Measurements from ENCODE around the gene FXYD5. TPM values are rescaled to one million over a fixed set of nuclear protein-coding genes. Genes with fewer than 3 reads are reported as not detected.

The FXYD5 gene
- total and polyA plus RNA-seq, 2 donors (not counting 1 experiment from before 2014, with no cell fraction given), result 19.8 to 100 TPM

GRCh38 chr19:35164418-35164817 lies 9.9 kb downstream of the FXYD5 start:
- DNase-seq (ENCODE audit: low read depth in 2 of 2), result peak in 1 of 2 donors; percentile 21
- no peaks in the 10 kb centered on the region for H3K27me3 ChIP-seq (ENCODE audit: control insufficient read depth, insufficient read depth, low read length)
- H3K9me3 ChIP-seq (ENCODE audit: control insufficient read depth, insufficient read depth, low read depth, low read length), result no peaks in the 10 kb centered on the region
- no peak overlapping the region for H3K4me2 ChIP-seq (ENCODE audit: extremely low read depth, insufficient read depth, low read length)
- TF ChIP-seq EZH2 (IDR thresholded peaks at IDR 0.05; ENCODE audit: low read length, missing control alignments), result no peak
- H3K36me3 ChIP-seq (ENCODE audit: control insufficient read depth, insufficient read depth, low read length), result peaks cover 29% of the 10 kb centered on the region
- no peak overlapping the region for H3K4me3 ChIP-seq (replicated peaks in 1 of 4; ENCODE audit: control extremely low read depth in 1 of 4, insufficient read depth in 1 of 4, low read depth in 3 of 4, low read length in 4 of 4)
- H3K79me2 ChIP-seq (ENCODE audit: control insufficient read depth, insufficient read depth, low read length), result no peaks in the 10 kb centered on the region
- no peak overlapping the region for H3K27ac ChIP-seq (ENCODE audit: insufficient read depth, low read length)
- no peak overlapping the region for H3K9ac ChIP-seq (ENCODE audit: insufficient read depth, low read length)
- H3K4me1 ChIP-seq (ENCODE audit: control insufficient read depth, extremely low read depth, insufficient read depth, low read length), result no peaks in the 10 kb centered on the region
- no peaks in the 10 kb centered on the region for H4K20me1 ChIP-seq (ENCODE audit: control insufficient read depth, extremely low read depth, insufficient read depth, low read length)
- no peak overlapping the region for H2AFZ ChIP-seq (ENCODE audit: low read length)

GRCh38 chr19:35165200-35166058 lies 10.9 kb downstream of the FXYD5 start:
- H3K4me3 ChIP-seq (replicated peaks in 1 of 4; ENCODE audit: control extremely low read depth in 1 of 4, insufficient read depth in 1 of 4, low read depth in 3 of 4, low read length in 4 of 4), result no peak overlapping the region
- H4K20me1 ChIP-seq (ENCODE audit: control insufficient read depth, extremely low read depth, insufficient read depth, low read length), result no peaks in the 10 kb centered on the region
- peaks cover 29% of the 10 kb centered on the region for H3K36me3 ChIP-seq (ENCODE audit: control insufficient read depth, insufficient read depth, low read length)
- DNase-seq (ENCODE audit: low read depth in 2 of 2), result no peak
- no peaks in the 10 kb centered on the region for H3K4me1 ChIP-seq (ENCODE audit: control insufficient read depth, extremely low read depth, insufficient read depth, low read length)
- no peaks in the 10 kb centered on the region for H3K79me2 ChIP-seq (ENCODE audit: control insufficient read depth, insufficient read depth, low read length)
- TF ChIP-seq EZH2 (IDR thresholded peaks at IDR 0.05; ENCODE audit: low read length, missing control alignments), result no peak
- no peak for TF ChIP-seq CTCF (conservative IDR thresholded peaks at IDR 0.05 in 1 of 2, IDR thresholded peaks at IDR 0.05 in 1 of 2; ENCODE audit: low read depth in 1 of 2, low read length in 2 of 2)
- no peaks in the 10 kb centered on the region for H3K9me3 ChIP-seq (ENCODE audit: control insufficient read depth, insufficient read depth, low read depth, low read length)
- no peaks in the 10 kb centered on the region for H3K27me3 ChIP-seq (ENCODE audit: control insufficient read depth, insufficient read depth, low read length)
- H3K4me2 ChIP-seq (ENCODE audit: extremely low read depth, insufficient read depth, low read length), result no peak overlapping the region
- no peak overlapping the region for H3K27ac ChIP-seq (ENCODE audit: insufficient read depth, low read length)
- no peak overlapping the region for H2AFZ ChIP-seq (ENCODE audit: low read length)
- no peak overlapping the region for H3K9ac ChIP-seq (ENCODE audit: insufficient read depth, low read length)

GRCh38 chr19:35166100-35167063 lies 11.8 kb downstream of the FXYD5 start:
- no peak for TF ChIP-seq CTCF (conservative IDR thresholded peaks at IDR 0.05 in 1 of 2, IDR thresholded peaks at IDR 0.05 in 1 of 2; ENCODE audit: low read depth in 1 of 2, low read length in 2 of 2)
- TF ChIP-seq EZH2 (IDR thresholded peaks at IDR 0.05; ENCODE audit: low read length, missing control alignments), result no peak
- peaks cover 26% of the 10 kb centered on the region for H3K36me3 ChIP-seq (ENCODE audit: control insufficient read depth, insufficient read depth, low read length)
- H3K9me3 ChIP-seq (ENCODE audit: control insufficient read depth, insufficient read depth, low read depth, low read length), result no peaks in the 10 kb centered on the region

More at GRCh38 chr19:35166100-35167063, 11.8 kb downstream of the FXYD5 start:
- no peaks in the 10 kb centered on the region for H4K20me1 ChIP-seq (ENCODE audit: control insufficient read depth, extremely low read depth, insufficient read depth, low read length)
- no peak overlapping the region for H3K9ac ChIP-seq (ENCODE audit: insufficient read depth, low read length)
- no peak for DNase-seq (ENCODE audit: low read depth in 2 of 2)
- no peak overlapping the region for H3K27ac ChIP-seq (ENCODE audit: insufficient read depth, low read length)
- no peak overlapping the region for H3K4me3 ChIP-seq (replicated peaks in 1 of 4; ENCODE audit: control extremely low read depth in 1 of 4, insufficient read depth in 1 of 4, low read depth in 3 of 4, low read length in 4 of 4)
- H3K27me3 ChIP-seq (ENCODE audit: control insufficient read depth, insufficient read depth, low read length), result no peaks in the 10 kb centered on the region
- no peak overlapping the region for H3K4me2 ChIP-seq (ENCODE audit: extremely low read depth, insufficient read depth, low read length)
- no peaks in the 10 kb centered on the region for H3K4me1 ChIP-seq (ENCODE audit: control insufficient read depth, extremely low read depth, insufficient read depth, low read length)
- H3K79me2 ChIP-seq (ENCODE audit: control insufficient read depth, insufficient read depth, low read length), result no peaks in the 10 kb centered on the region
- H2AFZ ChIP-seq (ENCODE audit: low read length), result no peak overlapping the region

All from fibroblast of lung (primary cell).